GM23248 (cell line): ENCODE data around the gene AK1.

ENCODE experiments used
- EZH2 ChIP-seq: fragments of 200-600 bp; sonication (generic); IDR thresholded peaks from 2 replicates; pipeline ENCODE4 v1.6.1; 2018; ENCODE audit warnings: antibody characterized with exemption, mild to moderate bottlenecking; ENCODE audit not compliant: insufficient read depth, poor library complexity, severe bottlenecking
- EZH2phosphoT487 ChIP-seq: fragments of 200-600 bp; sonication (generic); IDR thresholded peaks from 2 replicates; pipeline ENCODE4 v1.6.1; 2018; ENCODE audit warnings: antibody characterized with exemption, moderate library complexity, mild to moderate bottlenecking, low read depth; ENCODE audit not compliant: insufficient read depth

DNA sequence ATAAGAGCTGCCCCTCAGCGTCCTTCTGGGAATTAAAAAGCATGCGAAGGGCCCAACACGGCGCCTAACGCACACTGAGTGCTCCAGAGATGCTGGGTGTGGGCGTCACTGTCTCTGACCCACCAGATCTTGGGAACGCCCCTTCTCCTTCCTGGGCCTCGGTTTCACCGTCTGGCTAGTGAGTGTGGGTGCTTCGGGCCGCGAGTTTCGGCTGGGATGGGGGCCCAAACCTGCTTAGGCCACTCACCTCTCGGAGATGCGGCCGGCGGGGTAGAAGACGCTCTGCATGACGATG lies 49.4 kb upstream of the AK1 start:
- TF ChIP-seq EZH2 (no peak), EZH2phosphoT487 (no peak)
